Neutrophil (primary cell): ENCODE measurements around the gene GIMAP8.

Source experiments
- H3K27ac ChIP-seq: fragments of 200-600 bp; sonication (generic); 2 replicates; pipeline ENCODE4 v1.5.1; 2016; ENCODE audit warnings: mild to moderate bottlenecking, moderate library complexity
- H3K27me3 ChIP-seq: fragments of 200-600 bp; sonication (generic); 2 replicates; pipeline ENCODE4 v1.6.0; 2016; ENCODE audit warnings: mild to moderate bottlenecking
- H3K36me3 ChIP-seq: fragments of 200-600 bp; sonication (generic); 2 replicates; pipeline ENCODE4 v1.5.1; 2017
- H3K4me1 ChIP-seq, 2 experiments: fragments of 200-600 bp in 1 of 2; sonication (generic) in 1 of 2; 1 replicate in 1 of 2; 2 replicates in 1 of 2; pipeline versions ENCODE4 v1.5.1 to v1.6.1; 2013 to 2016; ENCODE audit warnings: low read depth in 1 of 2, low read length in 1 of 2, mild to moderate bottlenecking in 1 of 2, moderate library complexity in 1 of 2; ENCODE audit not compliant: control insufficient read depth in 1 of 2, insufficient read depth in 1 of 2
- H3K4me3 ChIP-seq, 2 experiments: fragments of 200-600 bp in 1 of 2; sonication (generic) in 1 of 2; 1 replicate in 1 of 2; 2 replicates in 1 of 2; pipeline ENCODE4 v1.5.1; 2013 to 2016; ENCODE audit warnings: low read depth in 1 of 2, low read length in 1 of 2, mild to moderate bottlenecking in 1 of 2, moderate library complexity in 1 of 2
- H3K9me3 ChIP-seq: fragments of 200-600 bp; sonication (generic); 2 replicates; pipeline ENCODE4 v1.5.1; 2016
- CTCF ChIP-seq: fragments of 200-600 bp; sonication (generic); IDR thresholded peaks from 2 replicates; pipeline ENCODE4 v1.5.1; 2016; ENCODE audit warnings: antibody characterized with exemption

The GIMAP8 gene

GRCh38 chr7:150406567-150407421 is 43.6 kb upstream of the GIMAP8 start:
- Histone ChIP-seq H3K27me3 (peaks cover 16% of the 10 kb centered on the region), H3K27ac (no peak overlapping the region), H3K4me3 (no peak overlapping the region), H3K4me1 (peaks cover 10 to 14% of the 10 kb centered on the region in 2 experiments), H3K36me3 (no peaks in the 10 kb centered on the region), H3K9me3 (no peaks in the 10 kb centered on the region)
- TF ChIP-seq CTCF: no peak

- H3K27me3 ChIP-seq: peaks cover 16% of the 10 kb centered on the region
- H3K4me1 ChIP-seq: peaks cover 10 to 14% of the 10 kb centered on the region in 2 experiments
- H3K9me3 ChIP-seq: no peaks in the 10 kb centered on the region
- no peak for TF ChIP-seq CTCF
- no peaks in the 10 kb centered on the region for H3K36me3 ChIP-seq
- no peak overlapping the region for H3K4me3 ChIP-seq
- H3K27ac ChIP-seq: no peak overlapping the region
These were observed 42.6 kb upstream of the GIMAP8 start for GRCh38 chr7:150407588-150408392.

GRCh38 chr7:150408393-150409299 is 41.8 kb upstream of the GIMAP8 start:
- Histone ChIP-seq H3K27ac (no peak overlapping the region), H3K9me3 (no peaks in the 10 kb centered on the region), H3K4me1 (peaks cover 10 to 14% of the 10 kb centered on the region in 2 experiments), H3K4me3 (no peak overlapping the region), H3K27me3 (peaks cover 16% of the 10 kb centered on the region), H3K36me3 (no peaks in the 10 kb centered on the region)
- TF ChIP-seq CTCF: no peak

GRCh38 chr7:150409300-150410030 is 41.0 kb upstream of the GIMAP8 start:
- H3K36me3 ChIP-seq: no peaks in the 10 kb centered on the region
- no peaks in the 10 kb centered on the region for H3K9me3 ChIP-seq
- peaks cover 12% of the 10 kb centered on the region for H3K27me3 ChIP-seq
- H3K27ac ChIP-seq: no peak overlapping the region
- TF ChIP-seq CTCF: no peak
- H3K4me1 ChIP-seq: peaks cover 10 to 11% of the 10 kb centered on the region in 2 experiments
- no peak overlapping the region for H3K4me3 ChIP-seq
